Measurements from ENCODE around the gene EPHA3.

Gene EPHA3

DNA sequence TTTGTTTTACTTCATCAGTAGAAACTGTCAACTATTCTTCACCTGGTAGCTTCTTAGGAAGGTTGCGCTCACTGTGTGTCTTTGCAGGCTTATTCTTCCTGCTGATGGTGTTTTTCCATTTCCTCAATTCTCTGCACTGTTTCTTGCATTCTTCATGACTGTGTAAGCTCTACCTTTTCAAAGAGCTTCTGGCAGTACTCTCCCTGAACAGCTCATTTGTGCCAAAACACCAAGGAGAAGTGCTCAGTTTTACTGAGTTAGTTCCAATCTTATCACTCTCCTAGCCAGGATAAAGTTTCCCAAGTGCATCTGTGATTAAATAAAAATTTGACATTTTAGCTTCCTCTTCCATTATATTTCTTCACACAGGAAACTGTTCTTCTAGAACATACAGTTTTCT, 339.8 kb downstream of the EPHA3 start:
- H3K9me3 ChIP-seq (ENCODE audit: control insufficient read depth, low read length): no peaks in the 10 kb centered on the region
- H3K4me3 ChIP-seq (ENCODE audit: insufficient read depth, low read depth, low read length, poor library complexity, severe bottlenecking): no peak overlapping the region
- no peaks in the 10 kb centered on the region for H3K4me1 ChIP-seq (ENCODE audit: control insufficient read depth, insufficient read depth, low read length, poor library complexity, severe bottlenecking)
- no peak for DNase-seq
- H3K36me3 ChIP-seq (ENCODE audit: control insufficient read depth, insufficient read depth, low read length): no peaks in the 10 kb centered on the region
- no peaks in the 10 kb centered on the region for H3K27me3 ChIP-seq (replicated peaks; ENCODE audit: control insufficient read depth, insufficient read depth, low read length, poor library complexity, severe bottlenecking)
- no peak overlapping the region for H3K27ac ChIP-seq (ENCODE audit: insufficient read depth, low read length, poor library complexity, severe bottlenecking)

DNA sequence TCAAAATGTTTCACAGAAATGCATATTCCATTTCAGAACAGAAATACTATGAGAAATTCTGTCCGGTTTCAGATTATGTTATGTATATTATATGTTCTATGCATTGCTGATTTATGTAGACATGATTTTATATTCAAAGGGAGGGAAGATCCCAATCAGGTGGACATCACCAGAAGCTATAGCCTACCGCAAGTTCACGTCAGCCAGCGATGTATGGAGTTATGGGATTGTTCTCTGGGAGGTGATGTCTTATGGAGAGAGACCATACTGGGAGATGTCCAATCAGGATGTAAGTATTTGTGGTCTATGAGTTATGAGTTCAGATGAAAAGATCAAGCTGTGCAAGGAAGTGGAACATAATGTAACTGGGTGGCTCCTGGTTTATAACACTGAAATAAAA, 341.7 kb downstream of the EPHA3 start:
- H3K36me3 ChIP-seq (ENCODE audit: control insufficient read depth, insufficient read depth, low read length): no peaks in the 10 kb centered on the region
- H3K9me3 ChIP-seq (ENCODE audit: control insufficient read depth, low read length): no peaks in the 10 kb centered on the region
- H3K4me3 ChIP-seq (ENCODE audit: insufficient read depth, low read depth, low read length, poor library complexity, severe bottlenecking): no peak overlapping the region
- no peaks in the 10 kb centered on the region for H3K27me3 ChIP-seq (replicated peaks; ENCODE audit: control insufficient read depth, insufficient read depth, low read length, poor library complexity, severe bottlenecking)
- no peak overlapping the region for H3K27ac ChIP-seq (ENCODE audit: insufficient read depth, low read length, poor library complexity, severe bottlenecking)
- no peaks in the 10 kb centered on the region for H3K4me1 ChIP-seq (ENCODE audit: control insufficient read depth, insufficient read depth, low read length, poor library complexity, severe bottlenecking)
- no peak for DNase-seq

DNA sequence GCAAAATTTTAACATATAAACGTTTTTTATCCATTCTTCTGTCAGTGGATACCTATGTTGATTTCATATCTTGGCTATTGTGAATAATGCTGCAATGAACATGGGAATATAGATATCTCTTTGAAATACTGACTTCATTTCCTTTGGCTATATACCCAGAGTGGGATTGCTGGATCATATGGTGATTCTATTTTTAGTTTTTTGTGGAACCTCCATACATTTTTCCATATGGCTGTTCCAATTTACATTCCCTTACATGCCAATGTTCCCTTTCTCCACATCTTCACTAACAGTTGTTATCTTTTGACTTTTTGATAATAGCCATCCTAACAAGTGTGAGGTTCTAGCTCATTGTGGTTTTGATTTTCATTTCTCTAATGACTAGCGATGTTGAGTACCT, 344.6 kb downstream of the EPHA3 start:
- H3K27ac ChIP-seq (ENCODE audit: insufficient read depth, low read length, poor library complexity, severe bottlenecking): no peak overlapping the region
- H3K36me3 ChIP-seq (ENCODE audit: control insufficient read depth, insufficient read depth, low read length): no peaks in the 10 kb centered on the region
- H3K4me3 ChIP-seq (ENCODE audit: insufficient read depth, low read depth, low read length, poor library complexity, severe bottlenecking): no peak overlapping the region
- DNase-seq: no peak
- no peaks in the 10 kb centered on the region for H3K4me1 ChIP-seq (ENCODE audit: control insufficient read depth, insufficient read depth, low read length, poor library complexity, severe bottlenecking)
- H3K9me3 ChIP-seq (ENCODE audit: control insufficient read depth, low read length): no peaks in the 10 kb centered on the region
- no peaks in the 10 kb centered on the region for H3K27me3 ChIP-seq (replicated peaks; ENCODE audit: control insufficient read depth, insufficient read depth, low read length, poor library complexity, severe bottlenecking)

DNA sequence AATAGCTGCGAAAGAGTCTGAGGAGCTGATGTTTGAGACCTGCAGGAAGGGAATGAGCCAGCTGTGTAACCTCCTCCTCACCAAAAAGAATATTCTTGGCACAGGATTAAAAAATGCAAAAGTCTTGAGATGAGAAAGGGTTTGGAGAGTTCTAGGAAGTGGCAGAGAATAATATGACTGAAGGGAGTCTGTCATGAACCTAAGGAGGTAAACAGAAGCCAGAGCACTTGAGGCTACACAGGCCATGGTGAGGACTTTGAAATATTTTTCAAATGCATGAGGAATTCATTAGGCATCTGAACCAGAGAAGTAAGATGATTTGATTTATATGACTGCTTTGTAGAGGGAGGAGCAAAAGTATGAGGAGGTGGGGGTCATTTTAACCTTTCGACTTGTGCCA, 347.8 kb downstream of the EPHA3 start:
- H3K9me3 ChIP-seq (ENCODE audit: control insufficient read depth, low read length): no peaks in the 10 kb centered on the region
- no peaks in the 10 kb centered on the region for H3K36me3 ChIP-seq (ENCODE audit: control insufficient read depth, insufficient read depth, low read length)
- no peak for DNase-seq
- H3K4me1 ChIP-seq (ENCODE audit: control insufficient read depth, insufficient read depth, low read length, poor library complexity, severe bottlenecking): no peaks in the 10 kb centered on the region
- H3K27me3 ChIP-seq (replicated peaks; ENCODE audit: control insufficient read depth, insufficient read depth, low read length, poor library complexity, severe bottlenecking): no peaks in the 10 kb centered on the region
- H3K27ac ChIP-seq (ENCODE audit: insufficient read depth, low read length, poor library complexity, severe bottlenecking): no peak overlapping the region
- no peak overlapping the region for H3K4me3 ChIP-seq (ENCODE audit: insufficient read depth, low read depth, low read length, poor library complexity, severe bottlenecking)

DNA sequence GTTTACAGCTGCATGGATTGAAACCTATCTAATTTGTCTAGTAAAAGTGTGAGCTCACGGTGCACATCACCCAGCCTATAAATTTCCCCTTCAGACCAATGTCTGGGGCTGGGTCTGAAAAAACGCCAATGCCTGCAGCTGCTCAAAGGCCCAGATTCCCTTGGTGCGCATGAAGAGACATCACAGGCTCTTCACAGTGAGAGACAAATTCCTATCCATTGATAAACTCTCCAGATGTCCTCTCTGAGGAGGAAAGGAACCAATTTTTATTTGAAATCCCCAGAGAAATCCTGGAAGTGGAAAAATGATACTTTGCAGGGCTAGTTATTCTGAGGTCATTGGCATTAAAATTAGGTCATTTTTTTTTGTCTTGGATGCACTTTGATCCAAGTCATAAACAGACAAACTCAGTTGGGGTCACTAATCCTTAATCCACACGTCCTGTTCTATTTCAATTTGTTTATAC, 360.5 kb downstream of the EPHA3 start:
- Histone ChIP-seq H3K27me3 (replicated peaks; ENCODE audit: control insufficient read depth, insufficient read depth, low read length, poor library complexity, severe bottlenecking) (no peaks in the 10 kb centered on the region), H3K36me3 (ENCODE audit: control insufficient read depth, insufficient read depth, low read length) (no peaks in the 10 kb centered on the region), H3K27ac (ENCODE audit: insufficient read depth, low read length, poor library complexity, severe bottlenecking) (no peak overlapping the region), H3K9me3 (ENCODE audit: control insufficient read depth, low read length) (no peaks in the 10 kb centered on the region), H3K4me3 (ENCODE audit: insufficient read depth, low read depth, low read length, poor library complexity, severe bottlenecking) (no peak overlapping the region), H3K4me1 (ENCODE audit: control insufficient read depth, insufficient read depth, low read length, poor library complexity, severe bottlenecking) (no peaks in the 10 kb centered on the region)
- no peak for DNase-seq

DNA sequence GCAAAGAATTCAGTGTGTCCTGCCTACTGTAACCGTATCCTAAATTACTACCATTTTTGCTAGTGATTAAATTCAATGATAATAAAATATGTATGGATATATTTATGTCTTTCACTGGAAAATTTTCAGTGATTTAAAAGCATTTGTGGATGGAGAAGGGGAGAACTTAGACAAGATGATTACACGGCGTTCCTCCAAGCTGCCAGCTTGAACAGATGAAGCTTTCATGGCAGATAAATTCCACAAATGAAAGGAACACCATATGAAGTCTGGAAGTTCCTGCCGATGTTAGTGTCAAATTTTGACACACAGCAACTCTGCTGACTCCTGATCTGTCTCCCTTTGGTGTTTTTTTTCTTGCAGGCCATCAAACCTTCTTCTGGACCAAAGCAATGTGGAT, 364.7 kb downstream of the EPHA3 start:
- no peak for DNase-seq
- H3K4me3 ChIP-seq (ENCODE audit: insufficient read depth, low read depth, low read length, poor library complexity, severe bottlenecking): no peak overlapping the region
- no peaks in the 10 kb centered on the region for H3K27me3 ChIP-seq (replicated peaks; ENCODE audit: control insufficient read depth, insufficient read depth, low read length, poor library complexity, severe bottlenecking)
- no peaks in the 10 kb centered on the region for H3K36me3 ChIP-seq (ENCODE audit: control insufficient read depth, insufficient read depth, low read length)
- H3K4me1 ChIP-seq (ENCODE audit: control insufficient read depth, insufficient read depth, low read length, poor library complexity, severe bottlenecking): no peaks in the 10 kb centered on the region
- no peak overlapping the region for H3K27ac ChIP-seq (ENCODE audit: insufficient read depth, low read length, poor library complexity, severe bottlenecking)
- H3K9me3 ChIP-seq (ENCODE audit: control insufficient read depth, low read length): no peaks in the 10 kb centered on the region

DNA sequence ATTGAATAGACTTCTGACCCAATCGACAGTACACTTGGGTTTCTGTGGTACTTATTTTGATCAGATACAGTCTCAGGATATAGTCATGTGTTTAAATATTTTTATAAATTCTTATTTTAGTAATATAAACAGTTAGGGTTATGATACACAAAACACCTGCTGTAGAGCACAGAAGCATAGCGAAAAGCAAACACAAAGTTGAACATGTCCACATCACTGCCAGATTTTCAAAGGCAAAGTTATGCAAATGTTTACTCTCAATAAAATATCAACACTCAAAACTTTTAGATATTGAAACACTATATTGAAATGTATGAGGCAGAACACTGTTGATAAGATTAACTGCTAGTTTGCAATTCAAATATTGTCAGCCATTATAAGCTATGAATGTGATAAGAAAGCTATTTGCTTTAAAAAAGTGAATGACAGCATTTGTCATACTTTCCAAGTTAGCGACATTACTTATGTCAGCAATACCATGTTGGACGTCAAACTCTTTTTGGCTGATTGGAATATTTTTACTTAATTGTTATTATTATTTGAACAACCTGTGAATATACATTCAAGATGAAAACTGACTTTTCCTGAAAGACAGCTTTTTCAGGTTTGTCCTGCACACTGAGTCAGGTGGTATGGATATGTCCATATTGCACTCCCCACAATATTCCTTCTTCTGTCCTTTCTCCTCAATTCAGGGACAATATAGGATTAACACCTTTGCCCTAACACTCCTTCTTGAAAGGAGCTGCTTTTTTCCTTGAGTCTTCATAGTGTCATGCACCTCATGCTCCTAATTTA, 367.1 kb downstream of the EPHA3 start:
- no peaks in the 10 kb centered on the region for H3K27me3 ChIP-seq (replicated peaks; ENCODE audit: control insufficient read depth, insufficient read depth, low read length, poor library complexity, severe bottlenecking)
- no peaks in the 10 kb centered on the region for H3K9me3 ChIP-seq (ENCODE audit: control insufficient read depth, low read length)
- H3K4me3 ChIP-seq (ENCODE audit: insufficient read depth, low read depth, low read length, poor library complexity, severe bottlenecking): no peak overlapping the region
- no peaks in the 10 kb centered on the region for H3K4me1 ChIP-seq (ENCODE audit: control insufficient read depth, insufficient read depth, low read length, poor library complexity, severe bottlenecking)
- no peaks in the 10 kb centered on the region for H3K36me3 ChIP-seq (ENCODE audit: control insufficient read depth, insufficient read depth, low read length)
- H3K27ac ChIP-seq (ENCODE audit: insufficient read depth, low read length, poor library complexity, severe bottlenecking): no peak overlapping the region
- no peak for DNase-seq

DNA sequence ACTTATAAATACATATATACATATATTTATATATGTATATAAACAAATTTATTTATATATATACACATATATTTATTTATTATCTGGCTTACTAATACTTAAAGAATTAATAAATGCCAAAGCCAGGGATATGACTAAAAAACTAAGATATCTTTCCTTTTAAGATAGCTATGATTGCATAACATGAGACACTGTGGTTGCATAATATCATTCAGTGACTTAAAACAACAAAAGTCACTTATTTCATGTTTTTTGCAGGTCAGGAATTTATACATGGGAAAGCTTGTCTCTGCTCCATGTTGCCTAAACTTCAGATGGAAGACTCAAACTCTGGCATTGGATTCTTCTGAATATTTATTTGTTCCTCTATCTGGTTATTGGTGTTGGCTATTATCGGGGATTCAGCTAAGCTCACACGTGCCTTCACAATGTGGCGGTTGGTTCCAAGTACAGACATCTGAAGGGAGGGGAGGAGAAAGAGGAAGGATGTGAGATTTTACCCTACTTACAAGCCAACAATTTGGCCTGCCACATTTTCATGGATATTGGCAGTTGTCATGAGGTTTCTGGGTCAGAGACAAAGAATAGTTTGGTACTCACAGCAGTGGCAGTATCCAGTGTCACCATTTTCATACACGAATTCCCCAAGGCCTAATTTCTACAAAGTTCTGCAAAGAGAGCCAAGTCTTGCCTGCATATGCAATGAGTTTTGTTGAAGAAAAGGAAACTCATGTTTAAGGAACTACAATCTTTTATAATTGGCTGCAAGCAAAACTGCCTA, 381.6 kb downstream of the EPHA3 start:
- DNase-seq: no peak
- Histone ChIP-seq H3K4me3 (ENCODE audit: insufficient read depth, low read depth, low read length, poor library complexity, severe bottlenecking) (no peak overlapping the region), H3K27ac (ENCODE audit: insufficient read depth, low read length, poor library complexity, severe bottlenecking) (no peak overlapping the region), H3K36me3 (ENCODE audit: control insufficient read depth, insufficient read depth, low read length) (no peaks in the 10 kb centered on the region), H3K27me3 (replicated peaks; ENCODE audit: control insufficient read depth, insufficient read depth, low read length, poor library complexity, severe bottlenecking) (no peaks in the 10 kb centered on the region), H3K9me3 (ENCODE audit: control insufficient read depth, low read length) (no peaks in the 10 kb centered on the region), H3K4me1 (ENCODE audit: control insufficient read depth, insufficient read depth, low read length, poor library complexity, severe bottlenecking) (no peaks in the 10 kb centered on the region)

DNA sequence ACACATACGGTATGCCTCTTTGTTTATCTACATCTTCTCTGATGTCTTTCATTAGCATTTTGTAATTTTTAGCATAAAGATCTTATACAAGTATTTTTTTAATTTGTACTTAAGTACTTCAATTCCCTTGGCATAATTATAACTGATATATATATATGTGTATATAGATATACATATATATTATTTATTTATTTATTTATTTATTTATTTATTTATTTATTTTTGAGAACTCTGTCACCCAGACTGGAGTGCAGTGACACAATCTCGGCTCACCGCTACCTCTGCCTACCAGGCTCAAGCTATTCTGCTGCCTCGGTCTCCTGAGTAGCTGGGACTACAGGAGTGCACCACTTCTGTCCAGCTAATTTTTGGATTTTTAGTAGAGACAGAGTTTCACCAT, 382.7 kb downstream of the EPHA3 start:
- H3K4me1 ChIP-seq (ENCODE audit: control insufficient read depth, insufficient read depth, low read length, poor library complexity, severe bottlenecking): no peaks in the 10 kb centered on the region
- DNase-seq: no peak
- no peaks in the 10 kb centered on the region for H3K27me3 ChIP-seq (replicated peaks; ENCODE audit: control insufficient read depth, insufficient read depth, low read length, poor library complexity, severe bottlenecking)
- no peak overlapping the region for H3K27ac ChIP-seq (ENCODE audit: insufficient read depth, low read length, poor library complexity, severe bottlenecking)
- no peaks in the 10 kb centered on the region for H3K9me3 ChIP-seq (ENCODE audit: control insufficient read depth, low read length)
- no peaks in the 10 kb centered on the region for H3K36me3 ChIP-seq (ENCODE audit: control insufficient read depth, insufficient read depth, low read length)
- no peak overlapping the region for H3K4me3 ChIP-seq (ENCODE audit: insufficient read depth, low read depth, low read length, poor library complexity, severe bottlenecking)

DNA sequence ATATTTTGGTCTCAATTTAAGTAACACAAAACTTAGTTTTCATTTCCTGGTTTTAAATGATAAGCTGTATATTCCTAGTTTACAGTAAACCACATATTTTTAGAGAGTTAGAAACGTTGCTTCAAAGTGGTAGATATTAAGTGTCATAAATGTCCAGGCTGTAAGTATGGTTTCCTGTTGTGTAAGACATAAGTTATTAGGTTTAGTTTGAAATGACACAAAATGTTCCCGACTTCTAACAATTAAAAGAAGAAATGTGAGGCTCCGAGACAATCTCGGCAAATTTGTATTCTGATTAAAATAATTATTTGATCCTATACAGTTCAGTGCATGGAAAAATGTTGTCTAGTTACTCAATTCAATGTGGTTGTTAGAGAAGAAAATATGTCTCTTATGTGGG, 387.3 kb downstream of the EPHA3 start:
- H3K9me3 ChIP-seq (ENCODE audit: control insufficient read depth, low read length): no peaks in the 10 kb centered on the region
- DNase-seq: no peak
- H3K4me1 ChIP-seq (ENCODE audit: control insufficient read depth, insufficient read depth, low read length, poor library complexity, severe bottlenecking): no peaks in the 10 kb centered on the region
- no peaks in the 10 kb centered on the region for H3K27me3 ChIP-seq (replicated peaks; ENCODE audit: control insufficient read depth, insufficient read depth, low read length, poor library complexity, severe bottlenecking)
- no peak overlapping the region for H3K4me3 ChIP-seq (ENCODE audit: insufficient read depth, low read depth, low read length, poor library complexity, severe bottlenecking)
- H3K27ac ChIP-seq (ENCODE audit: insufficient read depth, low read length, poor library complexity, severe bottlenecking): no peak overlapping the region
- H3K36me3 ChIP-seq (ENCODE audit: control insufficient read depth, insufficient read depth, low read length): no peaks in the 10 kb centered on the region

All from effector memory CD4-positive, alpha-beta T cell (primary cell).